GM18499 (cell line): Measurements from ENCODE around the gene IGDCC3.
"Not testable (repeated sequence)": the region's sequence is repeated elsewhere in the genome, so short reads cannot be mapped to it uniquely, and the experiment has no call there.

Experiments
- ATAC-seq: cut with Tn5 transposase; IDR thresholded peaks from one replicate; pipeline ENCODE4 v1.9.1; 2021; ENCODE audit warnings: moderate number of reproducible peaks; ENCODE audit not compliant: insufficient read depth, unreplicated experiment

IGDCC3 gene

GRCh38 chr15:65374334-65374733 is 3.5 kb downstream of the IGDCC3 start:
- ATAC-seq = no peak

- ATAC-seq = no peak
These were observed 4.6 kb downstream of the IGDCC3 start for GRCh38 chr15:65373163-65373651.

- no peak for ATAC-seq
These were observed 5.1 kb downstream of the IGDCC3 start for GRCh38 chr15:65372787-65373067.

- ATAC-seq = no peak
These were observed 5.6 kb downstream of the IGDCC3 start for GRCh38 chr15:65371976-65372786.

- ATAC-seq = no peak
These were observed 6.9 kb downstream of the IGDCC3 start for GRCh38 chr15:65370885-65371284.

- ATAC-seq = no peak
These were observed 8.2 kb downstream of the IGDCC3 start for GRCh38 chr15:65369651-65370050.

- ATAC-seq = no peak
These were observed 8.6 kb downstream of the IGDCC3 start for GRCh38 chr15:65369212-65369547.

- no peak for ATAC-seq
These were observed 9.2 kb downstream of the IGDCC3 start for GRCh38 chr15:65368302-65369211.

GRCh38 chr15:65366122-65366892 is 11.5 kb downstream of the IGDCC3 start:
- no peak for ATAC-seq

GRCh38 chr15:65365229-65365628 is 12.6 kb downstream of the IGDCC3 start:
- no peak for ATAC-seq

- ATAC-seq = no peak
These were observed 14.0 kb downstream of the IGDCC3 start for GRCh38 chr15:65363766-65364165.

GRCh38 chr15:65363306-65363705 is 14.5 kb downstream of the IGDCC3 start:
- ATAC-seq = no peak

GRCh38 chr15:65362491-65362890 is 15.3 kb downstream of the IGDCC3 start:
- ATAC-seq = no peak

- ATAC-seq = no peak
These were observed 15.9 kb downstream of the IGDCC3 start for GRCh38 chr15:65361708-65362459.

- no peak for ATAC-seq
These were observed 17.3 kb downstream of the IGDCC3 start for GRCh38 chr15:65360506-65360905.

- no peak for ATAC-seq
These were observed 21.8 kb downstream of the IGDCC3 start for GRCh38 chr15:65355988-65356353.

- no peak for ATAC-seq
These were observed 22.4 kb downstream of the IGDCC3 start for GRCh38 chr15:65355173-65355987.

- ATAC-seq = no peak
These were observed 23.0 kb downstream of the IGDCC3 start for GRCh38 chr15:65354835-65355172.

- not testable (repeated sequence) for ATAC-seq
These were observed 25.8 kb downstream of the IGDCC3 start for GRCh38 chr15:65351972-65352371.
